Measurements from ENCODE around the gene AIP. TPM values are rescaled to one million over a fixed set of nuclear protein-coding genes. Genes with fewer than 3 reads are reported as not detected.

Gene AIP
- total RNA-seq, 1 experiment from 2014 or later, result 110 TPM

DNA sequence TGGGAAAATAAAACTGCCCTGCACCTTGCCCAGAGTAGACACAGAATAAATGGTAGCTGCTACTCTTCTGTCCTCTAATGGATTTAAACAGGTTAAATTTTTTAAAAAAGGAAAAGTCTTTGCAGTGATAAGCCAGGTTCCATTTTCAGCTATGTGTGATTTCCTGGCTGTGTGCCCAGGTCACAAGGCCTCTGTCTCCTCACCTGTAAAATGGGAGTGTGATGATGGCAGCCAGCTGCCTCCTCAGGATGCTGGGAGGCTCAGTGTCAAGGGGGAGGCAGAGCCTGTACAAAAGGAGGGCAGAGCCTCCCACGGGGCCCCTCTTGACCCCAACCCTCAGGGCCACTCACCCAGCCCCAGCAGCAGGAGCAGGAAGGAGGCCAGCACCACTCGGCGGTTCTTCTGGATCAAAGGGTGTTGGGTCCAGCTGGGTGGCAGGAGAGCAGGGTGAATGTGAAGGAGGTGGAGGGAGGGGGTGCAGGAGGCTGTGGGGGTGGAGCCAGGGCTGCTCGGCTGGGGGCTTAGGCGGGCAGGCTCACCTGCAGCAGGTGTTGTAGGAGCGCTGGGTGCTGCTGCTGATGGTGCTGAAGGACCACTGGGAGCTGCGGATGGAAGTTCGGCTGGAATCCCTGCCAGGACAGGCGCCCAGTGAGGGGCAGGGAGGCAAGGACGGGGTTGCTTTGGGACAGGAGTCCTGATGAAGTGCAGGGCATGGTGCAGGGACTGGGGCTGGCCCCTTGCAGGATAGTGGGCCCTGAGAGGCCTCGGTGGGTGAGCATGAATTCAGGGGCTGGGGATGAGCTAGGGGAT lies 15.7 kb upstream of the AIP start:
- Mint-ChIP-seq H3K9me3 (ENCODE audit: unreplicated experiment) (no peaks in the 10 kb centered on the region), H3K36me3 (ENCODE audit: insufficient read depth, unreplicated experiment) (peaks cover 28% of the 10 kb centered on the region), H3K27ac (ENCODE audit: unreplicated experiment) (peak overlapping the region; percentile 89), H3K4me3 (ENCODE audit: unreplicated experiment) (peak overlapping the region; percentile 94), H3K4me1 (ENCODE audit: low read depth, unreplicated experiment) (peaks cover 20% of the 10 kb centered on the region), H3K27me3 (ENCODE audit: insufficient read depth, unreplicated experiment) (no peaks in the 10 kb centered on the region)
- H3K9me3 ChIP-seq, result no peaks in the 10 kb centered on the region
- DNase-seq, result peak in 1 of 2 experiments; percentile 54
- intact Hi-C loops (cut with micrococcal nuclease; ENCODE audit: unreplicated experiment), result no loop called here
- H3K27me3 ChIP-seq (replicated peaks; ENCODE audit: control insufficient read depth, insufficient read depth, low read length), result no peaks in the 10 kb centered on the region
- no peak overlapping the region for H3K4me3 ChIP-seq (ENCODE audit: low read depth, low read length)
- peaks cover 29% of the 10 kb centered on the region for H3K4me1 ChIP-seq
- BruUV-seq (replicated peaks), result no TSS peak
- ChIA-PET POLR2A (interaction anchor here (0.6 to 1.2 kb wide), 2 partner anchors 20 to 37 kb away, joined by 3 read pairs; no protein-coding TSS in a partner anchor), CTCF (interaction anchor here (3.8 kb wide), 1 partner anchor 66 kb away, joined by 38 read pairs; the partner anchor contains the start of gene PPP1CA)
- TF ChIP-seq, protein P1, sequence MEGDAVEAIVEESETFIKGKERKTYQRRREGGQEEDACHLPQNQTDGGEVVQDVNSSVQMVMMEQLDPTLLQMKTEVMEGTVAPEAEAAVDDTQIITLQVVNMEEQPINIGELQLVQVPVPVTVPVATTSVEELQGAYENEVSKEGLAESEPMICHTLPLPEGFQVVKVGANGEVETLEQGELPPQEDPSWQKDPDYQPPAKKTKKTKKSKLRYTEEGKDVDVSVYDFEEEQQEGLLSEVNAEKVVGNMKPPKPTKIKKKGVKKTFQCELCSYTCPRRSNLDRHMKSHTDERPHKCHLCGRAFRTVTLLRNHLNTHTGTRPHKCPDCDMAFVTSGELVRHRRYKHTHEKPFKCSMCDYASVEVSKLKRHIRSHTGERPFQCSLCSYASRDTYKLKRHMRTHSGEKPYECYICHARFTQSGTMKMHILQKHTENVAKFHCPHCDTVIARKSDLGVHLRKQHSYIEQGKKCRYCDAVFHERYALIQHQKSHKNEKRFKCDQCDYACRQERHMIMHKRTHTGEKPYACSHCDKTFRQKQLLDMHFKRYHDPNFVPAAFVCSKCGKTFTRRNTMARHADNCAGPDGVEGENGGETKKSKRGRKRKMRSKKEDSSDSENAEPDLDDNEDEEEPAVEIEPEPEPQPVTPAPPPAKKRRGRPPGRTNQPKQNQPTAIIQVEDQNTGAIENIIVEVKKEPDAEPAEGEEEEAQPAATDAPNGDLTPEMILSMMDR (IDR thresholded peaks at IDR 0.05; ENCODE audit: insufficient read depth in 1 of 2, low read depth in 1 of 2, low read length in 1 of 2, severe bottlenecking in 1 of 2, unreplicated experiment in 1 of 2), result no peak
- no peaks in the 10 kb centered on the region for H3K36me3 ChIP-seq (ENCODE audit: control insufficient read depth, insufficient read depth, low read length)

- peak overlapping the region; percentile 94 for H3K4me3 Mint-ChIP-seq (ENCODE audit: unreplicated experiment)
Measured at GRCh38 chr11:67468056-67468455, 14.8 kb upstream of the AIP start.

GRCh38 chr11:67468456-67468758 lies 14.4 kb upstream of the AIP start:
- H3K4me3 Mint-ChIP-seq (ENCODE audit: unreplicated experiment), result peak overlapping the region; percentile 94
- H3K27me3 Mint-ChIP-seq (ENCODE audit: insufficient read depth, unreplicated experiment), result no peaks in the 10 kb centered on the region
- ChIA-PET CTCF (interaction anchor here (0.5 to 3.8 kb wide), 7 partner anchors 14 to 161 kb away, joined by 3 to 38 read pairs (median 3); partner anchors contain the start of genes AIP, GSTP1, NUDT8 and PPP1CA), POLR2A (interaction anchor here (0.6 to 1.6 kb wide), 6 partner anchors 16 to 113 kb away, joined by 3 to 9 read pairs (median 6); partner anchors contain the start of genes CORO1B and PPP1CA)
- no TSS peak for BruUV-seq (replicated peaks)
- H3K36me3 Mint-ChIP-seq (ENCODE audit: insufficient read depth, unreplicated experiment), result peaks cover 22% of the 10 kb centered on the region
- intact Hi-C loops (cut with micrococcal nuclease; ENCODE audit: unreplicated experiment), result loop anchor here (2.0 kb wide), 1 partner anchor 48 kb away; no protein-coding TSS in a partner anchor
- TF ChIP-seq, protein P1 (IDR thresholded peaks at IDR 0.05; ENCODE audit: insufficient read depth in 1 of 2, low read depth in 1 of 2, low read length in 1 of 2, severe bottlenecking in 1 of 2, unreplicated experiment in 1 of 2), result no peak
- DNase-seq, result peak in 1 of 2 experiments; percentile 61
- H3K36me3 ChIP-seq (ENCODE audit: control insufficient read depth, insufficient read depth, low read length), result no peaks in the 10 kb centered on the region
- peak overlapping the region; percentile 69 for H3K4me3 ChIP-seq (ENCODE audit: low read depth, low read length)
- H3K4me1 ChIP-seq, result peaks cover 29% of the 10 kb centered on the region
- no peaks in the 10 kb centered on the region for H3K9me3 Mint-ChIP-seq (ENCODE audit: unreplicated experiment)
- no peaks in the 10 kb centered on the region for H3K9me3 ChIP-seq
- no peaks in the 10 kb centered on the region for H3K27me3 ChIP-seq (replicated peaks; ENCODE audit: control insufficient read depth, insufficient read depth, low read length)
- H3K27ac Mint-ChIP-seq (ENCODE audit: unreplicated experiment), result peak overlapping the region; percentile 89
- peaks cover 20% of the 10 kb centered on the region for H3K4me1 Mint-ChIP-seq (ENCODE audit: low read depth, unreplicated experiment)

More at GRCh38 chr11:67468056-67468455, 14.8 kb upstream of the AIP start:
- Histone ChIP-seq H3K27me3 (replicated peaks; ENCODE audit: control insufficient read depth, insufficient read depth, low read length) (no peaks in the 10 kb centered on the region), H3K4me1 (peaks cover 29% of the 10 kb centered on the region), H3K36me3 (ENCODE audit: control insufficient read depth, insufficient read depth, low read length) (no peaks in the 10 kb centered on the region), H3K4me3 (ENCODE audit: low read depth, low read length) (peak overlapping the region; percentile 69), H3K9me3 (no peaks in the 10 kb centered on the region)
- Mint-ChIP-seq H3K4me1 (ENCODE audit: low read depth, unreplicated experiment) (peaks cover 20% of the 10 kb centered on the region), H3K27me3 (ENCODE audit: insufficient read depth, unreplicated experiment) (no peaks in the 10 kb centered on the region), H3K9me3 (ENCODE audit: unreplicated experiment) (no peaks in the 10 kb centered on the region), H3K27ac (ENCODE audit: unreplicated experiment) (peak overlapping the region; percentile 89), H3K36me3 (ENCODE audit: insufficient read depth, unreplicated experiment) (peaks cover 23% of the 10 kb centered on the region)
- TF ChIP-seq, protein P1 (IDR thresholded peaks at IDR 0.05; ENCODE audit: insufficient read depth in 1 of 2, low read depth in 1 of 2, low read length in 1 of 2, severe bottlenecking in 1 of 2, unreplicated experiment in 1 of 2), result no peak
- POLR2A ChIA-PET, result interaction anchor here (0.6 to 1.6 kb wide), 7 partner anchors 16 to 113 kb away, joined by 3 to 9 read pairs (median 3); partner anchors contain the start of genes CORO1B and PPP1CA
- CTCF ChIA-PET, result interaction anchor here (0.9 to 3.8 kb wide), 6 partner anchors 15 to 162 kb away, joined by 3 to 38 read pairs (median 3); partner anchors contain the start of genes AIP, GSTP1, NUDT8 and PPP1CA
- TSS peak; percentile 22 for BruUV-seq (replicated peaks)
- intact Hi-C loops (cut with micrococcal nuclease; ENCODE audit: unreplicated experiment), result loop anchor here (2.0 kb wide), 1 partner anchor 47 kb away; no protein-coding TSS in a partner anchor
- DNase-seq, result peak in 1 of 2 experiments; percentile 49
